C4-2B (cell line): ENCODE data around the gene MUL1.

Experiments used
- ZFX ChIP-seq: fragments of 450-650 bp; IDR thresholded peaks from 2 replicates; pipeline ENCODE4 v1.6.1; 2017
- TF ChIP-seq, protein P1 (sequence below): fragments of 450-650 bp; conservative IDR thresholded peaks from 2 replicates; pipeline ENCODE4 v1.5.1; 2017; ENCODE audit warnings: mild to moderate bottlenecking

DNA sequence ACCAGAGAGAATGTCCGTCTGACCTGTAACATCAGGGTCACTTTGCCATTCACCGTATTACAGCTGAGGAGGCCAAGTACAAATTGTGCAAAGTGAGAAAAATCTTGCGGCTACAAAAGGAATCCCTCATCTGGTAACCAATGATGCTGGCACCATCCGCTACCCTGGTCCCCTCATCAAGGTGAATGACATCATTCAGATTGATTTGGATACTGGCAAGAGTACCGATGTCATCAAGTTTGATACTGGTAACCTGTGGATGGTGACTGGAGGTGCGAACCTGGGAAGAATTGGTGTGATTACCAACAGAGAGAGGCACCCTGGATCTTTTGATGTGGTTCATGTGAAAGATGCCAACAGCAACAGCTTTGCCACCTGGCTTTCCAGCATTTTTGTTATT lies 18.3 kb upstream of the MUL1 start:
- TF ChIP-seq, protein P1, sequence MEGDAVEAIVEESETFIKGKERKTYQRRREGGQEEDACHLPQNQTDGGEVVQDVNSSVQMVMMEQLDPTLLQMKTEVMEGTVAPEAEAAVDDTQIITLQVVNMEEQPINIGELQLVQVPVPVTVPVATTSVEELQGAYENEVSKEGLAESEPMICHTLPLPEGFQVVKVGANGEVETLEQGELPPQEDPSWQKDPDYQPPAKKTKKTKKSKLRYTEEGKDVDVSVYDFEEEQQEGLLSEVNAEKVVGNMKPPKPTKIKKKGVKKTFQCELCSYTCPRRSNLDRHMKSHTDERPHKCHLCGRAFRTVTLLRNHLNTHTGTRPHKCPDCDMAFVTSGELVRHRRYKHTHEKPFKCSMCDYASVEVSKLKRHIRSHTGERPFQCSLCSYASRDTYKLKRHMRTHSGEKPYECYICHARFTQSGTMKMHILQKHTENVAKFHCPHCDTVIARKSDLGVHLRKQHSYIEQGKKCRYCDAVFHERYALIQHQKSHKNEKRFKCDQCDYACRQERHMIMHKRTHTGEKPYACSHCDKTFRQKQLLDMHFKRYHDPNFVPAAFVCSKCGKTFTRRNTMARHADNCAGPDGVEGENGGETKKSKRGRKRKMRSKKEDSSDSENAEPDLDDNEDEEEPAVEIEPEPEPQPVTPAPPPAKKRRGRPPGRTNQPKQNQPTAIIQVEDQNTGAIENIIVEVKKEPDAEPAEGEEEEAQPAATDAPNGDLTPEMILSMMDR = no peak
- TF ChIP-seq ZFX = no peak
